ENCODE measurements around the gene KPNA2. TPM values are rescaled to one million over a fixed set of nuclear protein-coding genes. Genes with fewer than 3 reads are reported as not detected.
"Not testable (repeated sequence)": the region's sequence is repeated elsewhere in the genome, so short reads cannot be mapped to it uniquely, and the experiment has no call there.

KPNA2 gene
- total RNA-seq, 1 donor from 2014 or later, result 104 TPM

DNA sequence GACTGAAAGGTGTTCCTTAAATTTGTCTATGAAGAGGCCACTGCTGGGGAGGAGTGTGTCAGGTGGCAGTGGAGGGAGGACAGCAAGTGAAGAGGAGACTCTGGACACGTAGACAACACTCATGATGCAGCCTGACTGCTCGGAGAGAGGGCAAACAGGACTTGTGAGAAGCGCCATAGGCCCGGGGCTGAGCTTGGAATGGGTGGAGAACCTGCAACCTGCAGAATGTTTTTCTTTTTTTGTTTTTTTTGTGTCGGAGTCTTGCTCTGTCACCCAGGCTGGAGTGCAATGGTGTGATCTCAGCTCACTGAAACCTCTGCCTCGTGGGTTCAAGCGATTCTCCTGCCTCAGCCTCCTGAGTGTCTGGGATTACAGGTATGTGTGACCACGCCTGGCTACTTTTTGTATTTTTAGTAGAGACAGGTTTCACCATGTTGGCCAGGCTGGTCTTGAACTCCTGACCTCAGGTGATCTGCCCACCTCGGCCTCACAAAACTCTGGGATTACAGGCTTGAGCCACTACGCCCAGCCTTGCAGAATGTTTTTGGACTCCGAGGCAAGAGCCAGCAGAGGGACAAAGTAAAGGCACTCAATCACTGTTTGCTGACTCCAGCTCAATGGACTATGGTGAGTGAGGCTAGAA lies 20.3 kb upstream of the KPNA2 start:
- Mint-ChIP-seq H3K27me3 (ENCODE audit: unreplicated experiment) (peaks cover 13% of the 10 kb centered on the region), H3K4me1 (ENCODE audit: unreplicated experiment) (peaks cover 15% of the 10 kb centered on the region), H3K27ac (ENCODE audit: unreplicated experiment) (no peak overlapping the region), H3K36me3 (ENCODE audit: low read depth, unreplicated experiment) (peaks cover 4% of the 10 kb centered on the region), H3K4me3 (ENCODE audit: unreplicated experiment) (no peak overlapping the region), H3K9me3 (ENCODE audit: unreplicated experiment) (no peaks in the 10 kb centered on the region)
- DNase-seq (ENCODE audit: low spot score), result no peak
- TF ChIP-seq CTCF (IDR thresholded peaks at IDR 0.05; ENCODE audit: unreplicated experiment), result no peak

GRCh38 chr17:68016838-68017237 lies 18.7 kb upstream of the KPNA2 start:
- H3K4me3 Mint-ChIP-seq (ENCODE audit: unreplicated experiment), result no peak overlapping the region

DNA sequence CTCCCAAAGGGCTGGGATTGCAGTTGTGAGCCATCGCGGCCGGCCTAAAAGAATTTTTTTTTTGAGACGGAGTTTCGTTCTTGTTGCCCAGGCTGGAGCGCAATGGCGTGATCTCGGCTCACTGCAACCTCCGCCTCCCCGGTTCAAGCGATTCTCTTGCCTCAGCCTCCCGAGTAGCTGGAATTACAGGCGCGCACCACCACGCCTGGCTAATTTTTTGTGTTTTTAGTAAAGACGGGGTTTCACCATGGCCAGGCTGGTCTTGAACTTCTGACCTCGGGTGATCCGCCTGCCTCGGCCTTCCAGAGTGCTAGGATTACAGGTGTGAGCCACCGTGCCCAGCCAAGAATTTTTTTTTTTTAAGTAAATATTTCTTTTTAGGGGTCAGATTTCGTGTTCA lies 17.0 kb upstream of the KPNA2 start:
- H3K4me3 Mint-ChIP-seq (ENCODE audit: unreplicated experiment); H3K36me3 Mint-ChIP-seq (ENCODE audit: low read depth, unreplicated experiment); DNase-seq (ENCODE audit: low spot score); H3K27ac Mint-ChIP-seq (ENCODE audit: unreplicated experiment); H3K9me3 Mint-ChIP-seq (ENCODE audit: unreplicated experiment): not testable (repeated sequence)
- H3K4me1 Mint-ChIP-seq (ENCODE audit: unreplicated experiment), result peaks cover 14% of the 10 kb centered on the region
- H3K27me3 Mint-ChIP-seq (ENCODE audit: unreplicated experiment), result peaks cover 21% of the 10 kb centered on the region

More at GRCh38 chr17:68016838-68017237, 18.7 kb upstream of the KPNA2 start:
- no peak for DNase-seq (ENCODE audit: low spot score)
- Mint-ChIP-seq H3K27me3 (ENCODE audit: unreplicated experiment) (peaks cover 21% of the 10 kb centered on the region), H3K27ac (ENCODE audit: unreplicated experiment) (no peak overlapping the region), H3K9me3 (ENCODE audit: unreplicated experiment) (no peaks in the 10 kb centered on the region), H3K4me1 (ENCODE audit: unreplicated experiment) (peaks cover 21% of the 10 kb centered on the region), H3K36me3 (ENCODE audit: low read depth, unreplicated experiment) (peaks cover 8% of the 10 kb centered on the region)
- TF ChIP-seq CTCF (IDR thresholded peaks at IDR 0.05; ENCODE audit: unreplicated experiment), result no peak

DNA sequence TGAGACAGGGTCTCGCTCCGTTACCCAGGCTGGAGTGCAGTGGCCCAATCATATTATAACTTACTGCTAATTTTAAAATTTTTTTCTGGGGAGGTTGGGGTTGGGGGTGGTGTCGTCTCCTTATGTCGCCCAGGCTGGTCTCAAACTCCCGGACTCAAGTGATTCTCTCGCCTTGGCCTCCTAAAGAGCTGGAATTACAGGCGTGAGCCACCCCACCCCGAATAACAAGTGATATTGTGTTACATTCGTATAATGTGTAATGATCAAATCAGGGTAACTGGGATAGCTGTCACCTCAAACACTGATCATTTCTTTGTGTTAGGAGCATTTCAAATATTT lies 16.2 kb upstream of the KPNA2 start:
- H3K9me3 Mint-ChIP-seq (ENCODE audit: unreplicated experiment), result no peaks in the 10 kb centered on the region
- DNase-seq (ENCODE audit: low spot score), result no peak
- peaks cover 21% of the 10 kb centered on the region for H3K27me3 Mint-ChIP-seq (ENCODE audit: unreplicated experiment)
- H3K27ac Mint-ChIP-seq (ENCODE audit: unreplicated experiment), result peak overlapping the region; percentile 91
- TF ChIP-seq CTCF (IDR thresholded peaks at IDR 0.05; ENCODE audit: unreplicated experiment), result no peak
- H3K4me1 Mint-ChIP-seq (ENCODE audit: unreplicated experiment), result peaks cover 14% of the 10 kb centered on the region
- H3K36me3 Mint-ChIP-seq (ENCODE audit: low read depth, unreplicated experiment), result peaks cover 8% of the 10 kb centered on the region
- H3K4me3 Mint-ChIP-seq (ENCODE audit: unreplicated experiment), result peak overlapping the region; percentile 85

GRCh38 chr17:68019675-68020408 lies 15.7 kb upstream of the KPNA2 start:
- H3K27ac Mint-ChIP-seq (ENCODE audit: unreplicated experiment), result peak overlapping the region; percentile 91
- H3K9me3 Mint-ChIP-seq (ENCODE audit: unreplicated experiment), result no peaks in the 10 kb centered on the region
- H3K4me1 Mint-ChIP-seq (ENCODE audit: unreplicated experiment), result peaks cover 11% of the 10 kb centered on the region
- peaks cover 8% of the 10 kb centered on the region for H3K36me3 Mint-ChIP-seq (ENCODE audit: low read depth, unreplicated experiment)
- H3K27me3 Mint-ChIP-seq (ENCODE audit: unreplicated experiment), result peaks cover 21% of the 10 kb centered on the region
- TF ChIP-seq CTCF (IDR thresholded peaks at IDR 0.05; ENCODE audit: unreplicated experiment), result peak; percentile 56
- peak overlapping the region; percentile 91 for H3K4me3 Mint-ChIP-seq (ENCODE audit: unreplicated experiment)
- DNase-seq (ENCODE audit: low spot score), result peak; percentile 100
